Keratinocyte (primary cell): ENCODE data around the gene PRKAG2. TPM values are rescaled to one million over a fixed set of nuclear protein-coding genes. Genes with fewer than 3 reads are reported as not detected.

Experiments used
- DNase-seq: peaks from one replicate; pipeline ENCODE4 v3.0.0-alpha.2; 2011; ENCODE audit warnings: low read depth, missing footprints, low spot score
- FAIRE-seq: peaks from 2 replicates; lab custom pipeline; 2011; peaks lifted over from hg19 to GRCh38; lab: Jason Lieb, UNC
- H2AFZ ChIP-seq: 2 replicates; pipeline ENCODE4 v1.6.0; 2012; ENCODE audit warnings: low read length, control low read depth, inconsistent platforms; ENCODE audit not compliant: control insufficient read depth
- H3K27ac ChIP-seq: 2 replicates; pipeline ENCODE4 v1.5.1; 2011; ENCODE audit warnings: low read length; ENCODE audit not compliant: control insufficient read depth, insufficient read depth
- H3K27me3 ChIP-seq: 3 replicates; pipeline ENCODE4 v1.6.0; 2011; ENCODE audit warnings: low read length; ENCODE audit not compliant: control insufficient read depth, insufficient read depth; ENCODE audit errors: extremely low read depth
- H3K36me3 ChIP-seq, 2 experiments: 2 replicates in 1 of 2; 3 replicates in 1 of 2; pipeline ENCODE4 v1.5.1; 2011; ENCODE audit warnings: low read length in 2 of 2, mild to moderate bottlenecking in 1 of 2; ENCODE audit not compliant: control insufficient read depth in 2 of 2, insufficient read depth in 2 of 2; ENCODE audit errors: extremely low read depth in 1 of 2
- H3K4me1 ChIP-seq: 3 replicates; pipeline ENCODE4 v1.5.1; 2011; ENCODE audit warnings: low read length; ENCODE audit not compliant: control insufficient read depth, insufficient read depth; ENCODE audit errors: extremely low read depth
- H3K4me2 ChIP-seq: 3 replicates; pipeline ENCODE4 v1.6.0; 2011; ENCODE audit warnings: low read depth, low read length; ENCODE audit not compliant: control insufficient read depth, insufficient read depth; ENCODE audit errors: extremely low read depth
- H3K4me3 ChIP-seq, 3 experiments: fragments of 200-600 bp in 1 of 3; sonication (generic) in 1 of 3; 2 replicates in 2 of 3; 3 replicates in 1 of 3; pipeline ENCODE4 v1.5.1; 2011 to 2016; ENCODE audit warnings: low read length in 3 of 3, mild to moderate bottlenecking in 3 of 3, control low read depth in 2 of 3, inconsistent platforms in 1 of 3, low read depth in 1 of 3, mixed read lengths in 1 of 3, mixed run types in 1 of 3, moderate library complexity in 1 of 3; ENCODE audit not compliant: control insufficient read depth in 2 of 3, insufficient read depth in 2 of 3; ENCODE audit errors: extremely low read depth in 1 of 3
- H3K79me2 ChIP-seq: 2 replicates; pipeline ENCODE4 v1.6.0; 2012; ENCODE audit warnings: low read length; ENCODE audit not compliant: control insufficient read depth, insufficient read depth
- H3K9ac ChIP-seq: 3 replicates; pipeline ENCODE4 v1.6.0; 2011; ENCODE audit warnings: low read length; ENCODE audit not compliant: control insufficient read depth, insufficient read depth; ENCODE audit errors: extremely low read depth
- H3K9me1 ChIP-seq: 3 replicates; pipeline ENCODE4 v1.6.0; 2011; ENCODE audit warnings: low read length; ENCODE audit not compliant: control insufficient read depth, insufficient read depth; ENCODE audit errors: extremely low read depth
- H3K9me3 ChIP-seq: 2 replicates; pipeline ENCODE4 v1.5.1; 2012; ENCODE audit warnings: low read depth, low read length; ENCODE audit not compliant: control insufficient read depth
- H4K20me1 ChIP-seq: 3 replicates; pipeline ENCODE4 v1.6.0; 2011; ENCODE audit warnings: low read length; ENCODE audit not compliant: control insufficient read depth, insufficient read depth; ENCODE audit errors: extremely low read depth
- EZH2 ChIP-seq: IDR thresholded peaks from one replicate; pipeline ENCODE4 v1.6.1; 2012; ENCODE audit warnings: inconsistent platforms, mild to moderate bottlenecking, low read length, moderate library complexity
- dilution Hi-C: fragments of 300-500 bp; cut with MboI; formaldehyde crosslinking; loops from one replicate; pipeline ENCODE4 v1.7.0; 2020; ENCODE audit warnings: low sequenced_read_pairs; ENCODE audit not compliant: extremely low pct_ligation_motif_present
- polyA plus RNA-seq, 5 experiments: library from polyadenylated mRNA; depleted of rRNA in 3 of 5; stranded (reverse) in 3 of 5; stranded (forward) in 1 of 5; unstranded in 1 of 5; fragments of >200 nt; gene quantifications; 1 replicate in 1 of 5; 2 replicates in 3 of 5; 3 replicates in 1 of 5; pipeline versions ENCODE4 v1.2.1 to v1.2.3, GENCODE V29; 2011 to 2012; ENCODE audit warnings: missing spikeins in 2 of 5, low read depth in 1 of 5, low replicate concordance in 1 of 5
- TF ChIP-seq, protein P1 (sequence below), 3 experiments: IDR thresholded peaks in 1 of 3; conservative IDR thresholded peaks in 1 of 3; optimal IDR thresholded peaks in 1 of 3; 2 replicates in 2 of 3; 3 replicates in 1 of 3; pipeline versions ENCODE3 to v1.5.1; 2011; ENCODE audit warnings: low read length in 3 of 3, mild to moderate bottlenecking in 3 of 3, moderate library complexity in 2 of 3, control low read depth in 1 of 3, inconsistent platforms in 1 of 3; ENCODE audit not compliant: insufficient read depth in 2 of 3; ENCODE audit errors: extremely low read depth in 1 of 3

The PRKAG2 gene
- polyA plus RNA-seq, 1 donor (not counting 4 experiments of a cell fraction or from before 2014, with no cell fraction given) = 39.5 TPM

- H3K9me3 ChIP-seq = no peaks in the 10 kb centered on the region
- H3K36me3 ChIP-seq = no peaks in the 10 kb centered on the region
- FAIRE-seq = no peak
- no peak overlapping the region for H3K4me2 ChIP-seq
- H3K79me2 ChIP-seq = no peaks in the 10 kb centered on the region
- TF ChIP-seq EZH2 = no peak
- TF ChIP-seq, protein P1, sequence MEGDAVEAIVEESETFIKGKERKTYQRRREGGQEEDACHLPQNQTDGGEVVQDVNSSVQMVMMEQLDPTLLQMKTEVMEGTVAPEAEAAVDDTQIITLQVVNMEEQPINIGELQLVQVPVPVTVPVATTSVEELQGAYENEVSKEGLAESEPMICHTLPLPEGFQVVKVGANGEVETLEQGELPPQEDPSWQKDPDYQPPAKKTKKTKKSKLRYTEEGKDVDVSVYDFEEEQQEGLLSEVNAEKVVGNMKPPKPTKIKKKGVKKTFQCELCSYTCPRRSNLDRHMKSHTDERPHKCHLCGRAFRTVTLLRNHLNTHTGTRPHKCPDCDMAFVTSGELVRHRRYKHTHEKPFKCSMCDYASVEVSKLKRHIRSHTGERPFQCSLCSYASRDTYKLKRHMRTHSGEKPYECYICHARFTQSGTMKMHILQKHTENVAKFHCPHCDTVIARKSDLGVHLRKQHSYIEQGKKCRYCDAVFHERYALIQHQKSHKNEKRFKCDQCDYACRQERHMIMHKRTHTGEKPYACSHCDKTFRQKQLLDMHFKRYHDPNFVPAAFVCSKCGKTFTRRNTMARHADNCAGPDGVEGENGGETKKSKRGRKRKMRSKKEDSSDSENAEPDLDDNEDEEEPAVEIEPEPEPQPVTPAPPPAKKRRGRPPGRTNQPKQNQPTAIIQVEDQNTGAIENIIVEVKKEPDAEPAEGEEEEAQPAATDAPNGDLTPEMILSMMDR (optimal IDR thresholded peaks at IDR 0.05 in 1 of 3, IDR thresholded peaks at IDR 0.05 in 1 of 3, conservative IDR thresholded peaks at IDR 0.05 in 1 of 3; ENCODE audit: extremely low read depth in 1 of 3, insufficient read depth in 2 of 3, low read length in 3 of 3) = no peak
- peaks cover 17% of the 10 kb centered on the region for H3K27me3 ChIP-seq
- no peak for DNase-seq
- H3K9ac ChIP-seq = no peak overlapping the region
- H4K20me1 ChIP-seq = no peaks in the 10 kb centered on the region
- no peaks in the 10 kb centered on the region for H3K9me1 ChIP-seq
- no peak overlapping the region for H2AFZ ChIP-seq
- H3K4me1 ChIP-seq = peaks cover 4% of the 10 kb centered on the region
- dilution Hi-C loops = no loop called here
- no peak overlapping the region for H3K27ac ChIP-seq
- H3K4me3 ChIP-seq = no peak overlapping the region
Observed at GRCh38 chr7:151809146-151809863, 67.6 kb downstream of the PRKAG2 start.

DNA sequence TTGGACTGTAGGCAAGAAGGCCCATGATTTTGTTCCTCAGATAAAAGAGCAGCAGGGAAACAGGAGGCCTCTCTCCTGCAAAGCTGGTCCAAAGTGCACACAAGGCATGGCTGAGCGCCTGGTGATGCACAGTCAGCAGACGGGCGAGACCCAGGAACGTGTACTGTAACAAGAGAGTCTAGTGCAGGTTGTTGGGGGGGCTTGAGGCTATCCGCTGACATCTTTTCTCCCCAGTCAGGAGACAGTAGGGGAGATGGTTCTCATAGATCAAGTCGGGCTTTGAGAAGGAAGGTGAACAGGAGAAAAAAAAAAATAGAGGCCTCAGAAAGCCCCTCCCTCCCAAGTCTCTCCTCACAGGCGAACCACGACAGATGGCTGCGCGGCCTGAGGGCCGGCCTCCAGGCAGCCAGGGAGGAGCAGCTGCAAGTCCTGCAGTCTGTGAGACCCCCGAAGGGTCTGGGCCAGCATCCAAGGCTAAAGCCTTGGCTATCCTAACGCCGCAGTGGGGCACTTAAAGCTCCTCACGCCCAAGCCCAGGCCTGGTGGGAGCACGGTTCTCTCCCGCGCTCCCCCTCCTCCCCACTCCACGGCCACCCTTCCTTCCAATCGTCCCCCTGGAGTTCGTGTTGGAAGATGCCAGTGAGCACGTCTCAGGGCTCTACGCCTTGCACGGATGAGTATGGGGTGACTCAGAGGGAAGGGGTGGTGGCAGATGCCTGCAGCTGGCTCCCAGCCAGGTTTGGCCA, 68.3 kb downstream of the PRKAG2 start:
- Histone ChIP-seq H2AFZ (no peak overlapping the region), H3K4me2 (no peak overlapping the region), H3K36me3 (no peaks in the 10 kb centered on the region), H3K4me1 (peaks cover 4% of the 10 kb centered on the region), H4K20me1 (no peaks in the 10 kb centered on the region), H3K4me3 (no peak overlapping the region), H3K27ac (no peak overlapping the region), H3K9me1 (no peaks in the 10 kb centered on the region), H3K9me3 (no peaks in the 10 kb centered on the region), H3K79me2 (no peaks in the 10 kb centered on the region), H3K9ac (no peak overlapping the region), H3K27me3 (peaks cover 13% of the 10 kb centered on the region)
- no peak for FAIRE-seq
- DNase-seq = no peak
- TF ChIP-seq EZH2 = no peak
- TF ChIP-seq, protein P1 (optimal IDR thresholded peaks at IDR 0.05 in 1 of 3, IDR thresholded peaks at IDR 0.05 in 1 of 3, conservative IDR thresholded peaks at IDR 0.05 in 1 of 3; ENCODE audit: extremely low read depth in 1 of 3, insufficient read depth in 2 of 3, low read length in 3 of 3) = no peak
- dilution Hi-C loops = no loop called here
